Trophoblast cell (in vitro differentiated cells and primary cell): ENCODE results near the gene FSTL4.

Experiments
- DNase-seq, 2 donors: peaks; one replicate each; pipeline ENCODE4 v3.0.0-alpha.2; 2016
- H2AFZ ChIP-seq: 2 replicates; pipeline ENCODE4 v1.6.1; 2013; ENCODE audit warnings: low read length, moderate library complexity, mild to moderate bottlenecking; ENCODE audit not compliant: insufficient read depth, poor library complexity
- H2AK5ac ChIP-seq: 2 replicates; pipeline ENCODE4 v1.6.1; 2013; ENCODE audit warnings: mild to moderate bottlenecking, low read length
- H2BK120ac ChIP-seq: 2 replicates; pipeline ENCODE4 v1.6.1; 2013; ENCODE audit warnings: low read length, mild to moderate bottlenecking, moderate library complexity; ENCODE audit not compliant: insufficient read depth, poor library complexity
- H2BK12ac ChIP-seq: 2 replicates; pipeline ENCODE4 v1.6.1; 2013; ENCODE audit warnings: mild to moderate bottlenecking, low read length, moderate library complexity
- H2BK5ac ChIP-seq: 2 replicates; pipeline ENCODE4 v1.6.1; 2013; ENCODE audit warnings: low read length, low read depth, moderate library complexity, mild to moderate bottlenecking; ENCODE audit not compliant: poor library complexity
- H3K14ac ChIP-seq: 2 replicates; pipeline ENCODE4 v1.6.1; 2013; ENCODE audit warnings: mild to moderate bottlenecking, low read length
- H3K18ac ChIP-seq: 2 replicates; pipeline ENCODE4 v1.6.1; 2013; ENCODE audit warnings: mild to moderate bottlenecking, low read length
- H3K23ac ChIP-seq: 2 replicates; pipeline ENCODE4 v1.6.1; 2013; ENCODE audit warnings: low read length
- H3K27ac ChIP-seq: 2 replicates; pipeline ENCODE4 v1.5.1; 2013; ENCODE audit warnings: low read depth, mild to moderate bottlenecking, inconsistent platforms, low read length, moderate library complexity
- H3K27me3 ChIP-seq: 2 replicates; pipeline ENCODE4 v1.6.1; 2013; ENCODE audit warnings: inconsistent platforms, mild to moderate bottlenecking, low read length, moderate library complexity; ENCODE audit not compliant: insufficient read depth
- H3K36me3 ChIP-seq, 2 experiments: 1 replicate in 1 of 2; 2 replicates in 1 of 2; pipeline ENCODE4 v1.6.1; 2013; ENCODE audit warnings: low read length in 2 of 2, mild to moderate bottlenecking in 2 of 2, moderate library complexity in 1 of 2; ENCODE audit not compliant: insufficient read depth in 2 of 2, control insufficient read depth in 1 of 2
- H3K4ac ChIP-seq: 2 replicates; pipeline ENCODE4 v1.6.1; 2013; ENCODE audit warnings: low read depth, mild to moderate bottlenecking, low read length, moderate library complexity
- H3K4me1 ChIP-seq, 2 experiments: 1 replicate in 1 of 2; 2 replicates in 1 of 2; pipeline ENCODE4 v1.6.1; 2013; ENCODE audit warnings: low read length in 2 of 2, mild to moderate bottlenecking in 2 of 2, moderate library complexity in 1 of 2; ENCODE audit not compliant: insufficient read depth in 2 of 2, control insufficient read depth in 1 of 2
- H3K4me2 ChIP-seq: 2 replicates; pipeline ENCODE4 v1.6.1; 2013; ENCODE audit warnings: inconsistent platforms, mild to moderate bottlenecking, low read length, moderate library complexity
- H3K4me3 ChIP-seq: 2 replicates; pipeline ENCODE4 v1.5.1; 2013; ENCODE audit warnings: mild to moderate bottlenecking, low read depth, low read length, inconsistent platforms
- H3K79me1 ChIP-seq: one replicate; pipeline ENCODE4 v1.6.1; 2013; ENCODE audit warnings: low read length
- H3K79me2 ChIP-seq: 2 replicates; pipeline ENCODE4 v1.6.1; 2013; ENCODE audit warnings: low read length, mild to moderate bottlenecking; ENCODE audit not compliant: control insufficient read depth, insufficient read depth, poor library complexity
- H3K9ac ChIP-seq: 2 replicates; pipeline ENCODE4 v1.6.1; 2013; ENCODE audit warnings: mild to moderate bottlenecking, low read length
- H3K9me3 ChIP-seq: 2 replicates; pipeline ENCODE4 v1.6.1; 2013; ENCODE audit warnings: low read depth, mild to moderate bottlenecking, control low read depth, inconsistent platforms, low read length; ENCODE audit not compliant: insufficient read depth
- H4K12ac ChIP-seq: 2 replicates; pipeline ENCODE4 v1.6.1; 2013; ENCODE audit warnings: low read depth, mild to moderate bottlenecking, low read length, moderate library complexity
- H4K8ac ChIP-seq: 2 replicates; pipeline ENCODE4 v1.6.1; 2013; ENCODE audit warnings: low read depth, mild to moderate bottlenecking, low read length, moderate library complexity
- H4K91ac ChIP-seq: one replicate; pipeline ENCODE4 v1.6.1; 2013; ENCODE audit warnings: low read depth, mild to moderate bottlenecking, low read length, moderate library complexity
- WGBS: extraction: QIAGEN DNeasy Blood & Tissue Kit; methylation state at CpG from one replicate; pipeline ENCODE4 v1.1.7; 2013; ENCODE audit warnings: missing lambda C conversion rate; ENCODE audit not compliant: insufficient read length, insufficient coverage; ENCODE audit errors: extremely low coverage; 5-methylcytosine and 5-hydroxymethylcytosine counted together

Gene FSTL4

GRCh38 chr5:133234273-133234672, 378.1 kb downstream of the FSTL4 start:
- Histone ChIP-seq H4K91ac (no peak overlapping the region), H3K27ac (no peak overlapping the region), H4K8ac (no peak overlapping the region), H2AK5ac (no peak overlapping the region), H3K9me3 (peaks cover 10% of the 10 kb centered on the region), H3K14ac (no peak overlapping the region), H2BK120ac (no peak overlapping the region), H4K12ac (no peak overlapping the region), H3K9ac (no peak overlapping the region), H3K79me1 (no peaks in the 10 kb centered on the region), H3K27me3 (no peaks in the 10 kb centered on the region), H2AFZ (no peak overlapping the region), H3K4me1 (no peaks in the 10 kb centered on the region), H3K23ac (no peak overlapping the region), H3K4me2 (no peak overlapping the region), H3K18ac (no peak overlapping the region), H3K79me2 (no peaks in the 10 kb centered on the region), H2BK12ac (no peak overlapping the region), H3K4me3 (no peak overlapping the region), H3K4ac (no peak overlapping the region), H3K36me3 (no peaks in the 10 kb centered on the region), H2BK5ac (no peak overlapping the region)
- no CpG with 5 or more reads among the region's 3 CpGs for WGBS
- no peak for DNase-seq

DNA sequence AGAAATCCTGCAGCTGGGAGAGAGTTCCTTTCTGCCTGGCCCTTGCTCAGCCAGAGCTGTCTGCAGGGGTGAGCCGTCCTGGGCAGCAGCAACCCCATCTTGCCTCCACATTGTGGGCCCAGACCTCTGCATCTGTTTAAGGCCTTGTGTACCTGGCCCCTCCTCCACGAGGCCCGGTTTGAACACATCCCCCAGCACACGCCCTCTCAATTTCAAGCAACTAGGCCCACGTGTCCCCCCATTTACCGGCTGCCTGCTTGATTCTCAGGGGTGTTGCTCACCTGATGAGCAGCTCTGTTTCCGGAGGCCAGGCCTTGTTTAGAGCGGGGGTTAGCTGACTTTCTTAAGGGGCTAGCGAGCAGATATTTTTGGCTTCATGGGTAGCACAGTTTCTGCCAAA, 378.7 kb downstream of the FSTL4 start:
- Histone ChIP-seq H2AFZ (no peak overlapping the region), H3K4me1 (no peaks in the 10 kb centered on the region), H4K91ac (no peak overlapping the region), H3K27ac (no peak overlapping the region), H3K79me2 (no peaks in the 10 kb centered on the region), H3K18ac (no peak overlapping the region), H3K14ac (no peak overlapping the region), H2BK120ac (no peak overlapping the region), H2BK12ac (no peak overlapping the region), H3K9me3 (peaks cover 9% of the 10 kb centered on the region), H3K36me3 (no peaks in the 10 kb centered on the region), H3K4ac (no peak overlapping the region), H3K79me1 (no peaks in the 10 kb centered on the region), H4K8ac (no peak overlapping the region), H3K4me2 (no peak overlapping the region), H2AK5ac (no peak overlapping the region), H2BK5ac (no peak overlapping the region), H3K9ac (no peak overlapping the region), H4K12ac (no peak overlapping the region), H3K23ac (no peak overlapping the region), H3K27me3 (no peaks in the 10 kb centered on the region), H3K4me3 (no peak overlapping the region)
- no CpG with 5 or more reads among the region's 9 CpGs for WGBS
- DNase-seq = no peak

DNA sequence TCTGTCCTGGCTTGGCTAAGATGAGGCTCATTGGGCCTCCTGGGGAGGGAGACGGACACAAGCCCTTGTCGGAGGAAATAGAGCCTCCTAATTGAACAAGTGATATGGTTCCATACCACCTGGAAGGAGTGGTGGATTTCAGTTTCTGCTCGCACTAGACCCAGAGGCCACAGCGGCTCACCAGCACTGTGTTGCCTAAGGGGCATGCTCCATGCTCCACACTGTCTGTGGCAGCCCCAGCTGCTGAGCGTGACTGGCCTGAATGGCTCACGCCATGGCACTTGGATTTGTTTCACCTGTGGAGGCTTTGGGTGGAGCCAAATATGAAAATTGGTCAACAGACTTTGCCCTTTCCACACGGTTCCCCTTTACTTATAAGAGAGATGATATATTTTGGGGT, 379.4 kb downstream of the FSTL4 start:
- H3K27me3 ChIP-seq = no peaks in the 10 kb centered on the region
- no peak overlapping the region for H3K23ac ChIP-seq
- H3K9ac ChIP-seq = no peak overlapping the region
- no peaks in the 10 kb centered on the region for H3K79me1 ChIP-seq
- H2BK12ac ChIP-seq = no peak overlapping the region
- H2BK120ac ChIP-seq = no peak overlapping the region
- WGBS = no CpG with 5 or more reads among the region's 7 CpGs
- H3K4me3 ChIP-seq = no peak overlapping the region
- H3K14ac ChIP-seq = no peak overlapping the region
- H4K8ac ChIP-seq = no peak overlapping the region
- no peak overlapping the region for H2BK5ac ChIP-seq
- peaks cover 5% of the 10 kb centered on the region for H3K9me3 ChIP-seq
- no peak for DNase-seq
- no peak overlapping the region for H3K18ac ChIP-seq
- no peaks in the 10 kb centered on the region for H3K4me1 ChIP-seq
- no peaks in the 10 kb centered on the region for H3K36me3 ChIP-seq
- H2AK5ac ChIP-seq = no peak overlapping the region
- H3K4ac ChIP-seq = no peak overlapping the region
- no peak overlapping the region for H3K4me2 ChIP-seq
- H4K91ac ChIP-seq = no peak overlapping the region
- no peak overlapping the region for H2AFZ ChIP-seq
- H3K79me2 ChIP-seq = no peaks in the 10 kb centered on the region
- H3K27ac ChIP-seq = no peak overlapping the region
- no peak overlapping the region for H4K12ac ChIP-seq

DNA sequence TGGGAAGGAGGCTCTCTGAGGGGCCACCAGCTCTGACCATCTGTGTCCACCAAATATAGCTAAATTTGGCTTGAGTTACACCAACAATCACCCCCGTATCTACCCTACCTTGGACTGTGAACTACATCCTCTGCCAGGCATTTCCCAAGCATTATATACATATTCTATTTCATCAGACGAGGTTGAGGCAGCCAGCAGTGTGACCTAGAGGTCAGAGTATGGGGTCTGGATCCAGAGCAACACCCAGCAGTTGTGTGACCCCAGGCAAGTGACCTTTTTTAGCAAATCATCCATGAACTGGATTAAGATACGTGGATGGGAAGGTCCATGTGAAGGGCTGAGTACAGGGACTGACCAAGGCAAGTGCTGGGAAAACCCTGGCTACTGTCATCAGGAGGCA, 379.9 kb downstream of the FSTL4 start:
- Histone ChIP-seq H3K4me1 (no peaks in the 10 kb centered on the region), H3K23ac (no peak overlapping the region), H2AK5ac (no peak overlapping the region), H3K9me3 (peaks cover 5% of the 10 kb centered on the region), H2BK12ac (no peak overlapping the region), H3K18ac (no peak overlapping the region), H3K9ac (no peak overlapping the region), H3K14ac (no peak overlapping the region), H4K91ac (no peak overlapping the region), H2BK120ac (no peak overlapping the region), H3K79me1 (no peaks in the 10 kb centered on the region), H2BK5ac (no peak overlapping the region), H3K27ac (no peak overlapping the region), H2AFZ (no peak overlapping the region), H3K4me2 (no peak overlapping the region), H3K4ac (no peak overlapping the region), H3K79me2 (no peaks in the 10 kb centered on the region), H3K4me3 (no peak overlapping the region), H3K27me3 (no peaks in the 10 kb centered on the region), H4K8ac (no peak overlapping the region), H3K36me3 (no peaks in the 10 kb centered on the region), H4K12ac (no peak overlapping the region)
- WGBS = no CpG with 5 or more reads among the region's 3 CpGs
- no peak for DNase-seq
